GM18505 (cell line): ENCODE results near the gene FAM98C.

Experiments
- ATAC-seq: cut with Tn5 transposase; IDR thresholded peaks from one replicate; pipeline ENCODE4 v1.9.1; 2021; ENCODE audit not compliant: unreplicated experiment
- POLR2A ChIP-seq: IDR thresholded peaks from 4 replicates; pipeline ENCODE4 v1.6.1; 2011; ENCODE audit warnings: borderline replicate concordance; ENCODE audit not compliant: insufficient read depth, insufficient read length; ENCODE audit errors: extremely low read depth

The FAM98C gene

DNA sequence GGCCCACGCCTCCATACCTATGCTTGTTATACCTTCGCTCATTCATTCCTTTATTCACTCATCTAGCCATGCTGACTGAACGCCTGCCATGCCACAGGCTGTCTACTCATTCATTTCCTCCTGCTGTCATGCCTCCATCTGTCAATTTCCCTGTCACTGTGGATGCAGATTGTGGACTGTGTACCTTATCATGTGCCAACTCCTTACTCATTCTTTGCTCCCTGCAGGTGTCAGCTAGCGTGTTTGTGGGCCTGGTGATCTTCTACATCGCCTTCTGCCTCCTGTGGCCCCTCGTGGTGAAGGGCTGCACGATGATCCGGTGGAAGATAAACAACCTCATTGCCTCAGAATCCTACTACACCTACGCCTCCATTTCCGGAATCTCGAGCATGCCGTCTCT, 32.6 kb upstream of the FAM98C start:
- no peak for TF ChIP-seq POLR2A
- no peak for ATAC-seq

DNA sequence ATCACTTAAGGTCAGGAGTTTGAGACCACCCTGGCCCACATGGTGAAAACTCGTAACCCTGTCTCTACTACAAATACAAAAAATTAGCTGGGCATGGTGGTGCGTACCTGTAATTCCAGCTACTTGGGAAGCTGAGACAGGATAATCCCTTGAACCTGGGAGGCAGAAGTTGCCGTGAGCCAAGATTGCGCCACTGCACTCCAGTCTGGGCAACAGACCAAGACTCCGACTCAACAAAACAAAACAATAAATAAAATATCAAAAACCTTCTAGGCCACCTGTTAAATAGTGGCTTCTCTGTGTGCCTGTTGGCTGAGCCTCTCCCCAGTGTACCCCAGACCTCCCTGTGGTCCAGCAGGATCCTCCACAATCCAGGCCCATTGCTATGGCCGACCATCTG, 31.8 kb upstream of the FAM98C start:
- ATAC-seq: no peak
- no peak for TF ChIP-seq POLR2A

DNA sequence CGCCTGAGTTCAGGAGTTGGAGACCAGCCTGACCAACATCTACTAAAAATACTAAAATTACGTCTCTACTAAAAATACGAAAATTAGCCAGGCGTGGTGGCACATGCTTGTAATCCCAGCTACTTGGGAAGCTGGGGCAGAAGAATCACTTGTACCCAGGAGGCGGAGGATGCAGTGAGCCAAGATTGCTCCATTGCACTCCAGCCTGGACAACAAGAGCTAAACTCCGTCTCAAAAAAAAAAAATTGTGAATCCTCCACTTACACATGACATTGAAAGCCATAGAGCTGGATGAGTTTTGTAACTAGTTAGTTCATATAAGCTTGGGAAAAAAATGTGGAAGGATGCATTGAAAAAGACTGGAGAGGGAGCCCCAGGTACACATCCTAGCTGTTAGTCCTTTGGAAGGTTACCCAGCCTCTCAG, 29.0 kb upstream of the FAM98C start:
- no peak for ATAC-seq
- no peak for TF ChIP-seq POLR2A

DNA sequence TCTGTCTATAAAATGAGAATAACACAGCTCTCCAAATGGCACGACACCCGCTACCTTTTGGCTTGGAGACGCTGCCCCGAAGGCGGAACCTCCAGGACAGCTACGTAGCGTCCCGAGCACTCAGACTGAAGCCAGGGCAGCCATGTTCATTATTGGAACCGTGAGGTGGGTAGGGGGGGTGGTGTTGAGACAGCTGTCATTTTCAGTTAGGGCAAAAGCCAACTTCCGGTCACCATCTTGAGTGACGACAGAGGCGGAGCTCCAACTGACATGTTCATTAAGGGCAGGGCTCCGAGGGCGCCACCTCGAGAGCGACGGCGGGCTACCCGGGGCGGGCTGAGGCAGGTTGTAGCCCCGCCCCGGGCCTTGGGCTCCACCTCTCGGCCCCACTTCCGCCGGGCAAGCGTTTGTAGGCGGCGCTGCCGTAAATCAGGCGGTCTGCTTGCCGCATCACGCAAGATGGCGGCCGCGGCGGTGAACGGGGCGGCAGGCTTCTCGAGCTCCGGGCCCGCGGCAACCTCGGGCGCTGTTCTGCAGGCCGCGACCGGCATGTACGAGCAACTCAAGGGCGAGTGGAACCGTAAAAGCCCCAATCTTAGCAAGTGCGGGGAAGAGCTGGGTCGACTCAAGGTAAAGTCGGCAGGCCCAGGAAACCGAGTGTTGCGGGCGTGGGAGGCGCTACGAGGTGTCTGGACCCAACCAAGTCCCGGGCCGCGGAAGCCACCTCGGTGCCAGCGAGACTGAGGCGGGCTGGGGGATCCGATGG, 28.4 kb upstream of the FAM98C start, which contains the start of gene PSMD8:
TSS of gene PSMD8 (plus strand) at position 240 of the 766 bp plus-strand sequence. CDS start at position 271, 31 bp downstream.
- peak; percentile 98 for TF ChIP-seq POLR2A
- peak; percentile 95 for ATAC-seq

DNA sequence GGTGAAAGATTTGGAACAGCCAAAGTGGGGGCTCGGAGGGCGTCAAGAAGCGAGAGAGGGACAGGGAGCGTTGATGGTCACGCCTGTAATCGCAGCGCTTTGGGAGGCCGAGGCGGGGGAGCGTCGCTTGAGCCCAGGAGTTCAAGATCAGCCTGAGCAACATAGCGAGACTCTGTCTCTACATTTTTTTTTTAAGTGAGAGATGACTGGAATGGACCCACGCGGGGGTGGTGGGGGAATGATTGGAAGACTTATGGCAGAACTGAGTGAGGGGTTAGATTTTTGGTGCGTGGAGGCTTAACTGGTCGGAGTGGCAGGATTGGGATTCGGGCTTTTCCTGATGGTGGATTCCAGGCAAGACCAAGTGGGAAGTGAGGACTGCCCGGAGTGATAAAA, 27.8 kb upstream of the FAM98C start:
- TF ChIP-seq POLR2A: no peak
- no peak for ATAC-seq

DNA sequence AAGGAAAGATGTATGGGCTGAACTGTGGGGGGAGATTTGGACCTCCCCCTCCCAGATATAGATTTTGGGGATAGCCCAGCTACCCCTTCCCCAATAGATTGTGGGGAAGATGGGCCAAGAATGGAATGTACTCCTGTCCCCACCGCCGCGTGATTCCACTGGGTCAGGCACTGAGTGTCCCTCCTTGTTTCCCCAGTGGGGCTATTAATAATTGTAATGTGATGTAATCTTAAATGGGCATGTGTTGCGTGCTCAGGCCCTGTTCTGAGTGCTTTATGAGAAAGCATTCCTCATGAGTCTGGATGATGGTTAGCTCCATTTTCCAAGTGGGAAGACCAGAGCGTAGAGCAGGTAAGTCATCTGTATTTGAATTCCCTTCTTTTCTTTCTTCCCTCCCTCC, 27.1 kb upstream of the FAM98C start:
- no peak for TF ChIP-seq POLR2A

DNA sequence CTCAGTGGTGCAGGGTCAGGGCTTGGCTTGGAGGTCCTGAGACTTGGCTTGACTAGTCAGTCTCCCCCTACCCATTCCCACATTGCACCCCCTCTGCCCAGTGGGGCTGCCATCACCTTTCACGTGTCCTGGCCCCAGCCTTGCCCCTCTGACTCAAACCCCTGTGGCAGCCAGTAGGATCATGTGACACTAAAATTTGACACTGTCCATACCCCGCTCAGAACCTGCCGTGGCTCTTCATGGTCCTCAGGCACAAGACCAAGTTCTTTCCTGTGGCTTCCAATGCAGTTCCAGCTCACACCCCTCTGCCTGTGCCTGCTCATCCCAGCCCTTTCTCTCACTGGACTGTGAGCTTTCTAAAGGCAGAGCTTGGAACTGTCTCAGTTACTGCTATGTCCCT, 26.3 kb upstream of the FAM98C start:
- ATAC-seq: no peak
- TF ChIP-seq POLR2A: no peak

More for the DNA sequence above, 27.1 kb upstream of the FAM98C start:
- ATAC-seq: no peak

DNA sequence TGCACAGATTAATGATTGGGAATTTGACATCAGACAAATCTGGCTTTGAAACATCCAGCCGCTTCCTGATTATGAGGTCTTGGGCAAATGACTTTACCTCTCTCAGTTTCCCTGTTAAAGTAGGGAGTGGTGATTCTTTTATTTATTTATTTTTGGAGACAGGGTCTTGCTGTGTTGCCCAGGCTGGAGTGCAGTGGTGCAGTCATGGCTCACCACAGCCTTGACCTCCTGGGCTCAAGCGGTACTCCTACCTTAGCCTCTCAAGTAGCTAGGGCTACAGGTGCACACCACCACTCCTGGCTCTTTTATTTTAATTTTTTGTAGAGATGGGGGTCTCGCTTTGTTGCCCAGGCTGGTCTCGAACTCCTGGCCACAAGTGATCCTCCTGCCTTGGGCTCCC, 25.8 kb upstream of the FAM98C start:
- ATAC-seq: no peak
- no peak for TF ChIP-seq POLR2A

DNA sequence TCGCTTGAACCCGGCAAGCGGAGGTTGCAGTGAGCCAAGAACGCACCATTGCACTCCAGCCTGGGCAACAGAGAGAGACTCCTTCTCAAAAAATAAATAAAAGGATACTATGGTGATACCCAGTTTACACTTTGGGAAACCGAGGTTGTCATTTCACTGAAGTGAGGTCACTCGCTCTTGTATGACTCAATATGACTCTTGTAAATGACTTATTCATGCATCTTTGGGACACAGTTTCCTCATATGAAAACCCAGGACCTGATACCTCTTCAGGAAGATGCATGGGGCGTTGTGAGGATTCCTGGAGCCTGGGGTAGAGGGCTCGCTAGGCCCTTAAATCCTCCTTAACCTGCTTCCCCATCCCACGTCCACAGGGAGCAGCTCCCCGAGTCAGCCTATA, 24.0 kb upstream of the FAM98C start:
- no peak for ATAC-seq
- TF ChIP-seq POLR2A: no peak

DNA sequence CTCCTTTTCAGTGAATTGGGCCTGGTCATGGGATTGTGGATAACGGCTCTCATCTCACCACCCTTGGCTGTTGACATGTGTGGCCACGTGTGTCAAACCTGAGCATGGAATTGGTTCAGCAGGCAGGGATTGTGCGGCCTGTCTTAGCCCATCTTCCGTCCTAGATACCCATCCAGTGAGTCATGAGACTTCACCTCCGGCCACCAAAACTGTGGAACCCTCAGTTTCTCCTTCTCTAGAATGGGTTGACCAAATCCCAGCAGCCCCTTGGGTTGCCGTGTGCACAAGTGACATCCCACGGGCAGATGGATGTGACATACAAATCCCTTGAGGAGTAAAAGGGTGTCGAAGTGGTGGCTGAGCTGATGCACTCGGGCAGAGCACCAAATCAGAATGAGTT, 21.8 kb upstream of the FAM98C start:
- no peak for ATAC-seq
- no peak for TF ChIP-seq POLR2A

DNA sequence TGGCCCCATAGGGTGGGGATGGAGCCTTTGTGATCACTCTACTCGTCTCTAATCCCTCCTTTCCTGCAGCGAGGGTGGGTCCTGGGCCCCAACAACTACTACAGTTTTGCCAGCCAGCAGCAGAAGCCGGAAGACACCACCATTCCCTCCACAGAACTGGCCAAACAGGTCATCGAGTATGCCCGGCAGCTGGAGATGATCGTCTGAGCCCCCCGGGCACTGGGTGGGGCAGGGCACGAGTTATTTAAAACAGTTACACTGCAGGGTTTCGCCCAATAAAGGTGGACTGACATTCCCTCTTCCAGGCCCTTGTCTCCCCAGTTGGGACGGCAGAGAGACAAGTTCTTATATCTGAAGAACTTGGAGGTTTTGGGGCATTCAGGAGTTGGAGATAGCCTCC, 19.7 kb upstream of the FAM98C start:
- no peak for ATAC-seq
- TF ChIP-seq POLR2A: no peak

DNA sequence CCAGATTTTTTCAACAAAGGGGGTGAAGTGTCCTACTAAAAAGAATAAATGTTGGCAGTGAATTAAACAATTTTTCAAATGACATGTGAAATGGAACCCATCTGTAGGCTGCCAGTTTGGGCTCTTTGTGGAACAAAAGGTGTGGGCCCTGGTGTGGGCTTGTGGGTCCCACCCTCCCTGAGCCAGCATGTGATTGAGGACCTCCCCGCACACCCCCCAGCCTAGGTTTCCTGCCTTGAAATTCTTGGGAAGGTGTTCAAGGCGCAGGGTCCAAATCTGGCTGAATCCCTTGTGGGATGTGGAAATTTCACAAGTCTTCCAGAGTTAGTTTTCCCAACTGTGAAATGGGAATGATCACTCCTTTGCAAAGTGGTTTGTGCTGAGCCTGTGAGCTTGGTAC, 19.1 kb upstream of the FAM98C start:
- TF ChIP-seq POLR2A: no peak
- no peak for ATAC-seq

DNA sequence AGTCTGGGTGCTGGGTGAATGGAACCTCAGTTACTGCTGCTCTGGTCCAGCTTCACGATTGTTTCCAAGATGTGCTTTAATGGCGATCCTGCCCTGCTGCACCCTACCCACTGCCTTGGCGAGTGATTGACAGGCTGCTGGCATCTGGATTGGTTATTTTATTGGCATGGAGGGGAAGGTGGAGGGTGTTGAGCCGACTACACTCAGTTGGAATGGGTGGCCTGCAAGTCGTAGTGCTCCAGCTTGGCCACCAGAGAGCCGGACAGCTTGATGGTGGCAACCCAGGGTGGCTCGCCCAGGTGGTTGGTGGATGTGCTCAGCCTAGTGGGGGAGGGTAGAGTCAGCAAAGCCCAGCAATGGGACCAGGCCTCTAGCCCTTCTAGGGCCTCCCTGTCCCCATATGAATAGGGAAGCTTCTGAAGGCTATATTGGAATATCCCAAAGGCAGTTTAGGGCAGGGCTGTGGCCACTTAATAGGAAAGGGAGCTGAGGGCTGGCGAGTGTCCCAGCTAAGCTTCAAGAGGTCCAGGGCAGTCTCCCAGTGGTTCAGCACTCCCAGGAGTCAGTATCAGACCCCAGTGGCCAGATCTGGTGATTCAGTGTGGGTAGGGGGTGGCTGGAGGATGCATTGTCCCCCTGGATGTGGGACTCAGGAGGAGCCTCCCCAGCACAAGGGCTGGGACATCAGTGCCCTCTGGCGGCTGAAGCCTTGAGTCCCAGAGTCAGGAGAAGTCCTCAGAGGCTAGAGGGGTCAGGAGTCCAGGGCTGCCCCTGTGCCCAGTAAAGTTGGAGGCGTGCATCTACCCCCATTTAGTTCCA, 18.5 kb upstream of the FAM98C start:
- ATAC-seq: no peak
- no peak for TF ChIP-seq POLR2A

DNA sequence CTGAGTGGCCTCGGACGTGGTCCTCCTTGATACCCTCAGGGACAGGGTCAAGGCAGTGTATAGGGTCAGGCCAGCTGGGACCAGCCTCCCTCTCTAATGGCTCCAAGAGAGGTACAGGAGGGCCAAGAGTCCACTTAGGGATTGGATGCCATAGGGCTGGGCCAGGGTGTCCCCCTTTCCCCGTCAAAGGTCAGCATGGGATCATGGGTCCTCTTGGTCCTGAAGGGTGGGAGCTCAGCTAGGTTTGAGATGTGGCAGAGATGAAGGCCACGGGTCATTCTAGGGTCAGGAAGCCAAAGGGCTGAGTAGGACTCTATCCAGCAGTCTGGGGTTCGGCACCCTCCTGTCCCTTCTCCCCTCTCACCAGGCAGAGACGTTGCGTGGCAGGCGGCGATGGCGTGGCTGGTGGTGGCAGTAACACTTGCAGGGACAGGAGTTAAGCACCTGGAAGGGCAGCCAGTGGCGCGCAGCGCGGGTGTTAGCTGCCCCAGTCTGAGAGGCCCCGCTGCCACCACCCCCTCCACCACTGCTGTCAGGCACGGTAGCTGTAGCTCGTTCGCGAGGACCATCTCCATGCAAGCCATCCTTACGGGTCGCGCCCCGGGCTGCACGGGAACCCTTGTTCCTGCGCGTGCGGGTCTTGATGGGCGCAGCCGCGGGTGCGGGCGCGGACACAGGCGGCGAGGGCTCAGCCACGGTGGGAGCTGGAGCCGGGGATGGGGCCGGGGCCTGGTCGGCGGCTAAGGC, 17.7 kb upstream of the FAM98C start:
- ATAC-seq: no peak
- no peak for TF ChIP-seq POLR2A

DNA sequence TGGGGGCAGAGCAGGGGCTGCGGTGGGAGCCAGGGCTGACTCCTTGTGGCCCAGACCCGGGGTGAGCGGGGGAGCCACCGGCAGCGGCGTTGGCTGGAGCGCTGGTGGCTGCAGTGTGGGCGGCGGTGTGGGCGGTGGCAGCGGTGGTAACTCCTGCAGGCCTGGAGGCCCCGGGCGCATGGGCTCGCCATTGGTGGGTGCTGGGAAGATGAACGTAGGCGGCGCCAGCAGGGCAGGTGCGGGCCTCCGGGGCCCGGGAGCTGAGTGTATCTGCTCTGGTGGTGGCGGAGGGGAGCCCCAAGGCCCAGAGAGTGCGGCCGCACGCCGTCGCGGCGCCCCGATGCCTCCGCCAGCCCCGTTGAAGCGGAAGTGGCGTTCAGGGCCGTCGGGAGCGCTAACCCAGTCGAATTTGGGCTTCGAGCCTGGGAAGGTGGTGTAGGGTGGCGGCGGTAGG, 17.1 kb upstream of the FAM98C start:
- no peak for ATAC-seq
- no peak for TF ChIP-seq POLR2A
